GM13977 (cell line): ENCODE results near the gene CDK17.

Source experiments
- DNase-seq: peaks from one replicate; pipeline ENCODE4 v3.0.0; 2012; ENCODE audit warnings: low spot score
- CTCF ChIP-seq: IDR thresholded peaks from 2 replicates; pipeline ENCODE4 v1.5.1; 2012; ENCODE audit warnings: mild to moderate bottlenecking, control low read depth; ENCODE audit not compliant: insufficient read depth; ENCODE audit errors: extremely low read depth, missing control alignments
- in situ Hi-C: fragments of 300-500 bp; cut with MboI; formaldehyde crosslinking; loops from one replicate; pipeline ENCODE4 v1.12.0; 2022; ENCODE audit warnings: low sequenced_read_pairs, low pct_unique_long_range_greater_than_20kb, mixed read lengths, inconsistent platforms; ENCODE audit not compliant: unreplicated experiment

Gene CDK17

GRCh38 chr12:96265836-96266235 is 134.4 kb downstream of the CDK17 start:
- in situ Hi-C loops, result no loop called here
- DNase-seq, result no peak
- TF ChIP-seq CTCF, result no peak

- no peak for DNase-seq
- no peak for TF ChIP-seq CTCF
- in situ Hi-C loops, result no loop called here
These were observed 134.8 kb downstream of the CDK17 start for GRCh38 chr12:96265400-96265799.

- in situ Hi-C loops, result no loop called here
- no peak for TF ChIP-seq CTCF
- no peak for DNase-seq
These were observed 136.8 kb downstream of the CDK17 start for GRCh38 chr12:96263449-96263902.

- no peak for DNase-seq
- no peak for TF ChIP-seq CTCF
- in situ Hi-C loops, result no loop called here
These were observed 138.7 kb downstream of the CDK17 start for GRCh38 chr12:96261557-96261956.

- in situ Hi-C loops, result no loop called here
- TF ChIP-seq CTCF, result no peak
- DNase-seq, result no peak
These were observed 139.6 kb downstream of the CDK17 start for GRCh38 chr12:96260644-96261043.

GRCh38 chr12:96260231-96260630 is 140.0 kb downstream of the CDK17 start:
- TF ChIP-seq CTCF, result no peak
- DNase-seq, result no peak
- in situ Hi-C loops, result no loop called here
